SK-N-MC (cell line): ENCODE data around the gene POLR1H.

Source experiments
- EZH2 ChIP-seq: fragments of 200-600 bp; sonication (generic); IDR thresholded peaks from one replicate; pipeline ENCODE4 v1.6.1; 2017; ENCODE audit warnings: antibody characterized with exemption
- POLR2AphosphoS5 ChIP-seq: IDR thresholded peaks from 2 replicates; pipeline ENCODE4 v1.6.1; 2012; ENCODE audit warnings: mild to moderate bottlenecking, low read depth, low read length, borderline replicate concordance

DNA sequence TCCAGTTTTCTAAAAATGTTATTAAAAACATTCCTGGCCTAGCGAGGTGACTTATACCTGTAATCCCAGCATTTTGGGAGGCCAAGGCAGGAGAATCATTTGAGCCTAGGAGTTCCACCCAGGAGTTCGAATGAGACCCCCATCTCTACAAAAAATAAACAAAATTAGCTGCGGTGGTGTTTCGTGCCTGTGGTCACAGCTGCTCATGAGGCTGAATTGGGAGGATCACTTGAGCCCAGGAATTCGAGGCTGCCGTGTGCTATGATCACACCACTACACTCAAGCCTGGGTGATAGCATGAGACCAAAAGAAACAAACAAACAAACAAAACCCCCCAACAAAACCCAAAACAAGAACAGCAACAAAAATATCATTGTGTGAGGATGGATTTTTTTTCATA lies 19.8 kb upstream of the POLR1H start:
- no peak for TF ChIP-seq EZH2
- TF ChIP-seq POLR2AphosphoS5: no peak
